Urothelium cell line (cell line): Measurements from ENCODE around the gene BDKRB2.

Source experiments
- DNase-seq: peaks from one replicate; pipeline ENCODE4 v3.0.0; 2011; ENCODE audit warnings: low spot score, mixed read lengths
- FAIRE-seq: peaks from 2 replicates; lab custom pipeline; 2011; peaks lifted over from hg19 to GRCh38; lab: Jason Lieb, UNC

The BDKRB2 gene

DNA sequence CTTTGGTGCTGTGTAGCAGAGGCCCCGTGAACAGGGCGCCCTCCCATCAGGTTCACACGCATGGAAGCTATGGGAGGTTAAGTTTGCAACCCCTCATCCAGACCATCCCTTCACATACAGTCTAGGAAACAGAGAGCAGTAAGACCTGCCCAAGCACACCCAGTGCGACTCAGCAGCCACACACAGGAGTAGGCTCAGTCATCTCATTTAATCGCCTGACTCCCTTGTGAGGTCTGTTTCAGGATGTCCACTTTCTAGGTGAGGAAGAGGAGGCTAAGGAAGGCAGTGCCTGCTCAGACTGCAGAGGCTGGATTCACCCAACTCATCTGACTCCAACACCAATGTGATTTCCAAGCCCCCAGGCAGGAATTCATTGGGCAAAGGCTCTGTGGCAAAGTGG, 63.3 kb downstream of the BDKRB2 start:
- FAIRE-seq: no peak
- no peak for DNase-seq

DNA sequence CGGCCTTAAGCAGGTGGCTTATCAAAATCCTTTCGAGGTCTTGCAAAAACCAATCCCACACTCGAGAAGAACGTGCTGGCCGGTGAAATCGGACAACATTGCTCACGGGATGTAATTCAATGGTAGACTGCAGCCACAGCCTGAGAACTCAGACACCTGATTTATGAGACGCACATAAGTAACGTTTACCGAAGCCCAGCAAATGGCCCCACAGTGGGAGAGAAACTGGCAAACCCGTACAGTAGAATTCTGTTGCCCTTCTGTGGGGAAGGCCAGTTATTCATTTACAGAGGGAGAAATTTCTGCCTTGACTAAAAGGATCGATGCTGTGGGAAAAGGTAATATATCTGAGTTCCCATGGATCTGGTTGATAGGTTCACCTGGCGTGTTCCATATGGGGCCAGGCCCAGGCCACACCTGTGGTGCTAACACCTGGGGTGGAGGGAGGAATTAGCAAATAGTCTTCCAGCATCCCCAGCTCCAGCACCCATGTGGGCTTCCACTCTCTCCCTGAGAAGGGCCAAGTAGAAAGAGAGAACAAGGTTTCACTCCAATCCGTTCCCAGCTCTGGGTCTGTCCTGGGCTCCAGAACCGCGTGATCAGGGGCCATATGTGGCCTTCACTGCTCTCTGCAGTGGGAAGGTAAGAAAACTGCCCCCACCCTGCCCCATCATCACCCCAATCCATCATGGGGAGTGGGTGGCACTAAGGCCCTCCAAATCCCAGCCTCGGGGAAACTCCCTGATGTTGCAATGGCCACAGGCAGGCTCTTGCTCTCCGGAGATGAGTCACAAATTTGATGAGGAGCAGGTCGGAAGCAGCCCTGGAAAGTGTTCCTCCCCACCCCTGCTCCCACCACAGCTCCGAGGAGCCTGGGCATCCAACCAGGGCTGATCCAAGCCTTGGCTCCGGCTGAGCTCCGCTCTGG, 64.1 kb downstream of the BDKRB2 start:
- no peak for FAIRE-seq

DNA sequence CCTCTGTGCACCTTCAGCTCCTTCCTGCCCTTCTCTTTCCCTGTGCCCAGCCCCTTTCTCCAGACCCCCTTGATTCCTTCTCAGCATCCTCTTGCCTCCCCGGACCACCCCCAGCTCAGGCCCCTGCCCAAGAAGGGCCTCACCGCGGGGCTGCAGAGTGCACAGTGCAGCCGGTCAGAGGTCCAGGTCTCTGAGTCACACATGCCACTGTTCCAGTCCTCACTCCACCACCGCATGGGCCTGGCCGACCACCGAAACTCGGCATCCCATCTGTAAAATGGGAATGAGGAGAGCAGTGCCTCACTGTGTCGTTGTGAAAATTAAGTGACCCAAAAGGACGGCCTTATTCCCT, 64.7 kb downstream of the BDKRB2 start:
- DNase-seq: no peak

More for the DNA sequence above, 64.1 kb downstream of the BDKRB2 start:
- DNase-seq: peak; percentile 73

DNA sequence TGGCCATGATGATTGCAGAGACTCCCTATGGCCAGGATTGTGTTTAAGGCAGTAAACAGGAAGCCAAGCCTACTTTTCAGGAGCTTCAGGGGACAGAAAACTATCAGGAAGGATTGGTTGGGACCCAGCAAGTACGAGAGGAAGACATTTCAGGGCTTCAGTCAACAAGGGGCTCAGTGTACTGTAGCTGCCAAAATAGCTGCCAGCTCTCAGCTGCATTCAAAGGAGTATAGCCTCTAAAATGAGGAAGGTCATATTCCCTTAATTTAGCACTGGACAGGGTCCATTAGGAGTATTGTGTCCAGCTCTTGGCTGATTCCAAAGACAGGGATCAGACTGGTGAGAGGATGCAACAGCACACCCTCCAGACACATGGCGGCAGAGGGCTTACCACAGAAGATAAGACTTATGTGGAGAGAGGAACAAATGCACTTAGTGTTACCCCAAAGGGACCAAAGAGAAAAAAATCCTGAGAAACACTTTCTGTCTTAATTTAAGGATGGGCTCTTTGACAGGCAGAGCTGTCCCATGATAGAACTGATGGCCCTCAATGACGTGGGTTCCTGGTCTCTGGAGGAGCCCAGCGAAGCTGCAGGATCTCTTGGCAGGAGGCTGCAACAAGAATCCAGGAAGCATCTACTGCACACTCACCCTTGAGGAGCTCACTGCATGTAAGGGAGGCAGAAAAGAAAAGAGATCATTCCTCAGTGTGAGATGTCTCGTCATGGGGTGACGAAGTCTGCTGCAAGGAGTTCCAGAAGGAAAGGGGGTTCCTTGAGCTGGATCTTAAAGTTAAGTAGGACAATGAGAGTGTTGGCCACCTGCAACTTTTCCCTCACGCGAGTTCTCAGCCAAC, 66.2 kb downstream of the BDKRB2 start:
- no peak for DNase-seq
- FAIRE-seq: no peak

More for the DNA sequence above, 64.7 kb downstream of the BDKRB2 start:
- no peak for FAIRE-seq

DNA sequence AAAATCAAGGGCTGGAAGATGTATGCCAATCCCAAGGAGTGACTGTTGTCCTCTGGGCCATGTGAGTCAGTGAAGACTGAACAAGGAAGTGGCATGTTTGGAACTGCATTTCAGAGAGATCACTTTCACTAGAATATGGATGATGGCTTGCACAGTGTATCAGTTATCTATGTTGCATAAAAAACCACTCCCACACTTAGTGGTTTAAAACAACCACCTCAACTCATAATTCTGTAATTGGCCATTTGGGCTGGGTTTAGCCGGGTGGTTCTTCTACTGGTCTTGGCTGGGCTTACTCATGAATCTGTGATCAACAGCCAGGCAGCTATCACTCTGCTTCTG, 66.8 kb downstream of the BDKRB2 start:
- FAIRE-seq (no peak), DNase-seq (no peak)

DNA sequence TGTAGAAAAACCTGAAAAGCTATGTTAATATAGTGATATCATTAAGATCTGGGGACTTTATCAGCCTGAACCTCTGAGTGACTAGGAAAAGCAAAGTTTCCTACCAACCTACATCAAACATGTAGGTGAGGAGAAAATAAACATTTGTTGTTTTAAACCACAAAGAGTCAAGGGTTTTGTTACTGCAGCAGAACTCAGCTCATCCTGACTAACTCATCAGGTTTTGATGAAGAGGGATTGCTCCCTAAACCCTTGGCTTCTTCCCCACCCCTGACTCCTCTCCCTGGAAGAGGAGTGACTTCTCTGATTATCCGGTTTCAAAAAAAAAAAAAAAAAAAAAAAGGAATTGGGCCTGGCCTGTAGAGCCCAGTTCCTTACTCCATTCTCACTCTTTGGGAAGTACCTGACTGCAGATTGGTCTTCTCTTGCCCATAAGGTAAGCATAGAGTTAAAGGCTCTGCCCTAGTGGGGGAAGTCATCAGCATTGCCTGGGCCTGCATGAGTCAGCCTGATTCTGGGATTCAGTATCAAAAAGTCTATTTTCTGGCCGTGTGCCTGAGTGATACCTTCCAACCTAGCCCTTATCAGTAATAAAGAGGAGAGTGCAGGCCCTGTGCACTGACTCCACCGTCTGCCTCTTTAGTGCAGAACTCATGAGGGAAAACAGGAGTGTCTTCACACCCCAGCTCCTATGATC, 68.3 kb downstream of the BDKRB2 start:
- no peak for FAIRE-seq
- DNase-seq: no peak

DNA sequence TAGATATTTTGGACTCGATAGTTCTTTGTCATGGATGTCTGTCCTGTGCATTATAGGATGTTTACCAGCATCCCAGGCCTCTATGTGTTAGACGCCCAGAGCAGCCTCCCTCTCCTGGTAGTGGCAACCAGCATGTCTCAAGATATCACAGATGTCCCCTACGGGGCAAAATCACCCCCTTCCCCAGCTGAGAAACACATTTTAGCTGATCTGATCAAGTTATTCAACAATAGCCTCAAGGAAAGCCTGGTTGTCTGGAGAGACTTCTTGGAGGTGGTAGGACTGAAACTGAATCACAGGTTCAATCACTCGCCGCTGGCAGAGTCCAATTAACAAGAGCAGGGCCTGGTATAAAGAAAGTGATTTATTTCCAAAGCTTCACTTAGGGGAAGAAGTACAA, 69.0 kb downstream of the BDKRB2 start:
- FAIRE-seq (no peak), DNase-seq (no peak)

DNA sequence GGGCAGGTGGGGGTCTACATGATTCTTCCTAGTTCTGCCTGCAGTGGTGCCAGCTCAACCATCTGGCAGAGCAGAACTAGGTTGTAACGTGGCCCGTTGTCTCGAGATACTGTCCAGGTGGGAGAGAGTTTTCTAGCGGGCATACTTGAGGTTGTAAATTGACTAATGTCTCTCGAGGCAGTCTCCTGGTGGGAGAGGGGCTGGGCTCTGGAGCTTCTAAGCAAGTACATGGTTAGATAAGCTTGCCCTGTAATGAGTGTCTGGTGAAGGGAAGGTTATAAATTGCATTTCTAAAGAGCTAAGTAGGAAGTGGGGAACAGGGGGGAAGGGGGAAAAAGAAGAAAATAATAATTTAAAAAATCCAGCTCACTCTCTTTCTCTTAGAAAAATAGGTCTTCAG, 69.5 kb downstream of the BDKRB2 start:
- FAIRE-seq (no peak), DNase-seq (no peak)

DNA sequence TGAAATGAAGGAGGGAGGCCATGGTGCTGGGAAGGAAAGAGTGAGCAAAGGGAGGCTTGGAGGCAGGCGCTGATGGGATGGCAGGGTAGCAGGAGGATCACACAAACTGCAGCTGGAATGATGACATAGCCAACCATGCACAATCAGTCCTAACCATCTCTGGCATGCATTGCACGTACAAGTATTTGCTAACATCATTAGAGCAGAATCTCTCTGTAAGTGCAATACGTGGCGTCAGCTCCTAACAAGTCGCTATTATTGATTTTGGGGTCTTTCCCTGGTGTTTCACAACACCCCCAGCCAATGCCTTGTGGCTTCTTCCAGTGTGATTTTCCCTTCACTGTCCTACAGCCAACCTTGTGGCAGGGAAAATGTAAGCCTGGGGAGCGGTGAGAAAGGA, 69.9 kb downstream of the BDKRB2 start:
- DNase-seq: no peak

DNA sequence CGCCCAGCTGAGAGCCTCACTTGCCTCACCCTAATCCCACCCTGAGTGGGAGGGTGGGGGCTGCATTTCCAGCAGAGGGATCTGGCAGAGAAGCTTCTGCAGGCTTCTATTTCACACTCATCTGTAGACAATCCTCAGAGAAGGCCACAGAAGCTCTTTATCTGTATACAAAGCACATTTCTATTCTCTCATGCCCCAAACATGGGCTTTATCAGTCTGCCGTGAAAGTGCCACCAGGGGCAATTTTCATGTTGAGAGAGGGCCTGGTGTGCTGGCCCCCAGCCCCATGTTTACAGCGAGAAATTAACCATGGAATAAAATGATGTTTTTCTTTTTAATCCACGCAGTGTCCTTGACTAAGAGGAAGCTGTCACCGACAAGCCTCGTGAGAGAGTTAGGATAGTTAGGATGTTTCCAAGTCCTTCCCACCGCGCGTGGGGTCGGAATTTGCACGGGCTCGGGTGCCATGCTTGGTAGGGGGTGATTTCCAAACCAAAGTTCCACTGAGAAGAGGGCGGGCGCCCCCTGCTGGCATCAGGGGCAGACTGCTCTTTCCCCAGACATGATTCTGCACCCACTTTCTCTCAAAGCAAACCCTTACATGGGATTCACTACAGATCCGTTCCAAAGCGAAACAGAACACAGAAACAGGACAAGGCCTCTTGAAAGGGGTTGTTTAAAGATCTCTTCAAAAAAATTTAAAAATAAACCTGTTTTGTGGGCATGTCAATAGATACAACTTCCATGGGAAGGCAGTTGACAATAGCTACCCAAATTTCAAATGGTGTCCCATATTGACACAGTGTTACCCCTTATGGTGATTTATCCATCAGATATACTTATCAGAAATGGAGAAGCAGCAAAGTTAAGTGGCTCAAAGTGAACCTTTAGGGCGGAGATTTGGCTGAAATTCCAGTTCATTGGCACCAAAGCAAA, 70.8 kb downstream of the BDKRB2 start:
- FAIRE-seq (no peak), DNase-seq (peak; percentile 56)

More for the DNA sequence above, 69.9 kb downstream of the BDKRB2 start:
- no peak for FAIRE-seq

DNA sequence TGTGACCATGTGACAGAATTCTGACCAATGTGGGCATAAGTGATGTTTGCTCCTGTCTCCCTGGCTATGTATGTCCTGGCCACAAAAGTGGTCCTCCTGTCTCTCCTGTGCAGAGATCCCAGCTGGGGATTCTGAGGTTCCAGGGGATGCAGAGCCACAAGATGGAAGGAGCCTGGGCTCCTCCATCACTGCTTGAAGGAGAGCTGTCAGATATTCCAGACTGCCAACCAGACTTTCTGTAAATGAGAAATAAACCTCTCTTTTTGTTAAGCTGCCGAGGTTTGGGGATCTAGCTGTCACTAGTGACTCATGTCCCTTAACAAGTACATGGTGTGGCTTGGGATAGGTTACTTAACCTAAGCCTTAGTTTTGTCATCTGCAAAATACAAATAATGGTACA, 73.3 kb downstream of the BDKRB2 start:
- DNase-seq (no peak), FAIRE-seq (no peak)

DNA sequence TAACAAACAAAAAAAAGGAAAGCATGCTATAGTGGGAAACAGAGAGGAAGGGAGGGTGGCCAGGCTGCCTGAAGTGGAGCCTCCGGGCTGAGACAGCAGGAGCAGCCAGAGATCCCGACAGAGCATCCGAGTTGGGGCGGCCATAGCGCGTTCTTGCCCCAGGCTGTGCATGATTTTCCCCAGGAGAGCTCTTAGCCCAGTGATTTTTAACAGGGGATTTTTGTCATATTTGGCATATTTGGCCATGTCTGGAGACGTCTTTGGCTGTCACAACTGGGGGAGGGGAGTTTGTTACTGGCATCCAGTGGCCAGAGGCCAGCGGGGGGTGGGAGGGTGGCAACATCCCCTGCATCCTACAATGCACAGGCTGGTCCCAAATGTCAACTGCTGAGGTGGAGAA, 74.9 kb downstream of the BDKRB2 start:
- no peak for FAIRE-seq
- DNase-seq: no peak

DNA sequence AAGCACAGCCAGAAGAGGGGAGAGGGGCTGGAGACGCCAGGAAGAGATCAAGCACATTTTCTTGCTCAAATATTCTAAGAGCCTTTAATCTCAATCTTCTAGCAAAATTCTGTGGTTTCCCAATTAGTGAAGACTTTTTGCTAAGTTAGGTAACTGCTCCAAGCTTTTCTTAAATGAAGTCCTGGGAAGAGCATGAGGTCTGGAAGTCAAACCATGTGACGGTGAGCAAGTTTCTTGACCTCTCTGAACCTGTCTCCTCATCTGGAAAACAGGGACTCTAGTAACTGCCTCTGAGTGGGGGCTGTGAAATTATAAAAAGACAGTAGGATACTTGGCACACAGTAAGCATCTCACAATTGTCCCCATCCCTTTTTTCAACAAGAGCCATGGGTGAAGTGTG, 75.5 kb downstream of the BDKRB2 start:
- DNase-seq (no peak), FAIRE-seq (no peak)

DNA sequence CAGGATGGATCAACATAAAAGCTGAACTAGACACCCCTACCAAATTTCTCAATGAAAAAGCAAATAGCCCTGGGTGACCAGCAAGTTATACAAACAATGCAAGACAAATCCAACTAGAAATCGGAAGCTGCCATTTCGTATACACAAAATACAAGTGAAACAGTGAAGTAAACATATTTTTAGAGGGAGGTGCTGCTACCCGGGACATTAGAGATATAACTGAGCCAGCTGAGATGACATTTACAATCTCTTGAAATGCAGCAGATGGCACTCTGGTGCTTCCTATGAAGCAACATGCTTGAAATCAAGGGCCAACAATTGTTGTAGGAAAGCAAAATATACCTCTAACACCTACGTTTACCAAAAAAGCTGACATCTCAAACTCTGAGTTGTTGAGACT, 76.8 kb downstream of the BDKRB2 start:
- FAIRE-seq (no peak), DNase-seq (no peak)

DNA sequence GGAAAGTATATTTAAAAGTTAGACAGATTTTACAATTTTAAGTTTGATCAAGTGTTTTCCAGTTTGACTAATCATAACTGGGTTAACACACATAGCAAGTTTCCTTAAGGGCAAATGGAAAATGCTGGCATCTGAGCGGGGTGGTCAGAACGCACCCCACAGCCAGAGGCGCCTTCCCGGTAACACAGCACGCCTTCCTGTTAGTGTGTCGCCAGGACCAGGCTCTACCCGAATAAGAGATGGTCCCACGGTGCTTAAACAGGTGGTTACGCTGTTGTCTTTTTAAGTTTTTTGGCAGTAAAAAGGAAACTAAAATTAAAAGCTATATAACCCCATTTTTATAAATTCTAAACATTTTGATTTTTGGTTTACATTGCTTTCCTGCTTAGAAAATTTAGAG, 79.4 kb downstream of the BDKRB2 start:
- FAIRE-seq (no peak), DNase-seq (no peak)

DNA sequence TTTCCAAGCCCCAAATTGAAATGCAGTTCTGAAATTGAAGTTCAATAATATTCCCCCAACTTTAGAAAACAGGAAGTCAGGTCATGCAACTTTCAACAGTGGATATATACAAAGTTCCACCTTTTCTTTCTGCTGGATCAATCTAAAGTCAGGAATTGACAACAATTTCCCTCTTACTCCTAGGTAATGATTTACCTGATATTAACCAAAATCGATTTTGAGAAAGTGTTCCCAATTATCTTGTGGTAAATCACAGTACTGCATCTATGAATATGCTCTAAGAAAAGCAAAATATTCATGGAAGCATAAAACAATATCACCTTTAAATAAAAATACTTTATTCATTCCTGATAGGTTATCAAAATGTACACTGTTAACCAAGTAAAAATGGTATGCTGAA, 79.8 kb downstream of the BDKRB2 start:
- FAIRE-seq: no peak
- no peak for DNase-seq

DNA sequence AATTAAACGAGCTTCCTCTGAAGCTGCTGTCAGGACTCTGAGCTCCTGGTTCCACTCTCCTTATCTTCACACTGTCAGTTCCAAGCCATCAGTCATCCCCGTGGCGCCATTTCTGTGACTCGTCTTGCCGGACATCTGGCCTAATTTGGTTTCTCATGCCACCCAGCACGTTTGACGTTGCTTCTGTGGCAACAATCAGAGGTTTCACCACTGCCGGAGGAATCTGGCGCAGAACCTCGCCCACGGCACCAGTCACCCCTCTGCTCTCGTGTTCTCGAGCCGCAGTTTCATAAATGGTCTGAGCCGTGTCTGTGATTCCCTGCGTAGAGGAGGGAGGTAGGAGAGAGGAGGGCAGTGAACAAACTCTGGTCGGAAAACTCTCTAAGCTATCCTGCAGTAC, 81.0 kb downstream of the BDKRB2 start:
- no peak for DNase-seq
- no peak for FAIRE-seq

DNA sequence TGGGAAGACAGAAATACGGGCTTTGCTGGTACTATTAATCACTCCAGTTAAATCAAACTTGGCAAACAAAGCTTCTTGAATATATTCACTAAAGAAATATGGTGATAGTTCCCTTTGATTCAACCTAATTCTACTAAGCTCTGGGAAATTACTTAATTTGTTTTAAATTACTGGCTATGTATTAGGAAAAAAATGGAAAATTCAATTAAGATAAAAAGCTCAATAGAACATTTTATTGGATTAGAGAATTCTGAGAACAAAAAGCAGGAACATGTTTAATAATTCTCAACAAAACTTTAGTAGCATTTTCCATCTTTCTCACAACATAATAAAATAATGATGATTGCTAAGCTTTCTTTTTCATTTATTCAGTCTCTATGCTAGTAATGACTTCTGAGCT, 81.6 kb downstream of the BDKRB2 start:
- FAIRE-seq (no peak), DNase-seq (no peak)

DNA sequence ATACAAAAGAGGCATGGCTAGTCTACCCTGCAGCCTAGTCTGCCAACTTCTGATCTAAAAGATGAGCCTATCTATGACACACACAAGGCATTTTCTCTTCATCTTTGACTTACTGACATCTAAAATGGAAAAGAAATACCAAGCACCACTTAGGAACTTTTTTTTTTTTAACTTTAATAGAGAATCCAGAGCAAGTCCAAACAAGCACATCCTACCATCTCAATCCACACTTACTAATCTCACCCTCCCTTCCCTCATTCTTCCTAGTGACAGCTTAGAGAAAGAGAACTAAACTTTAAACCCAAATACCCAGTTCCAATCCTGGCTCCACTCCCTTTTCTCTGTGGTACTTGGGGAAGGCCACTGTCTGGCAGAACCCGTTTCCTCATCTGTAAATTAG, 83.2 kb downstream of the BDKRB2 start:
- no peak for FAIRE-seq
- DNase-seq: no peak
